ENCODE measurements around the gene CACNA2D3.

DNA sequence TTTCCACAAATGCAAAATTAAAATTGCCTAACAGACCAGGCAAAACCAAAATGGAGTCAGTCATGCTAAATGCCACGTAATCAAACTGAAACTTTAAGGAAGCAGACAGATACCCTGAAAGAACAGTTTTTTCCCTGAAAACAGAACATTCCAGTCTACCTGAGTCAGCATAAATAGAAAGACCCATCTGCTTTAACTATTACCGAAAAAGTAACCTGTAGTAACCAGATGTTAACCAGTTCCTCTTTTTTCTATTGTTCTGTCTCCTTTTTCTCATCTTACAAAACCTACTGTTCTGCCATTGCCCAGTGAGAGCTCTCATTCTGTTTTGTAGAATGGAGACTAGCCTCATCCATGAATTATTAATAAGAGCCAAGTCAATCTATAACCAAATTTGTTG lies 286.0 kb downstream of the CACNA2D3 start:
- TF ChIP-seq, protein P1, sequence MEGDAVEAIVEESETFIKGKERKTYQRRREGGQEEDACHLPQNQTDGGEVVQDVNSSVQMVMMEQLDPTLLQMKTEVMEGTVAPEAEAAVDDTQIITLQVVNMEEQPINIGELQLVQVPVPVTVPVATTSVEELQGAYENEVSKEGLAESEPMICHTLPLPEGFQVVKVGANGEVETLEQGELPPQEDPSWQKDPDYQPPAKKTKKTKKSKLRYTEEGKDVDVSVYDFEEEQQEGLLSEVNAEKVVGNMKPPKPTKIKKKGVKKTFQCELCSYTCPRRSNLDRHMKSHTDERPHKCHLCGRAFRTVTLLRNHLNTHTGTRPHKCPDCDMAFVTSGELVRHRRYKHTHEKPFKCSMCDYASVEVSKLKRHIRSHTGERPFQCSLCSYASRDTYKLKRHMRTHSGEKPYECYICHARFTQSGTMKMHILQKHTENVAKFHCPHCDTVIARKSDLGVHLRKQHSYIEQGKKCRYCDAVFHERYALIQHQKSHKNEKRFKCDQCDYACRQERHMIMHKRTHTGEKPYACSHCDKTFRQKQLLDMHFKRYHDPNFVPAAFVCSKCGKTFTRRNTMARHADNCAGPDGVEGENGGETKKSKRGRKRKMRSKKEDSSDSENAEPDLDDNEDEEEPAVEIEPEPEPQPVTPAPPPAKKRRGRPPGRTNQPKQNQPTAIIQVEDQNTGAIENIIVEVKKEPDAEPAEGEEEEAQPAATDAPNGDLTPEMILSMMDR (IDR thresholded peaks at IDR 0.05; ENCODE audit: low read length), result no peak
- TF ChIP-seq EZH2 (optimal IDR thresholded peaks at IDR 0.05; ENCODE audit: low read depth, low read length), result no peak
